WTC11 (cell line): ENCODE data around the gene GNMT. TPM values are rescaled to one million over a fixed set of nuclear protein-coding genes. Genes with fewer than 3 reads are reported as not detected.

Experiments used
- ARID4B ChIP-seq: sonication (generic); formaldehyde crosslinking; IDR thresholded peaks from 2 replicates; pipeline ENCODE4 v1.8.0; 2023; ENCODE audit warnings: missing genetic modification reagents, mild to moderate bottlenecking, borderline replicate concordance
- ATF2 ChIP-seq: sonication (generic); formaldehyde crosslinking; IDR thresholded peaks from 2 replicates; pipeline ENCODE4 v1.8.1; 2022; ENCODE audit warnings: low read depth, missing genetic modification reagents, borderline replicate concordance
- CREB1 ChIP-seq: sonication (generic); formaldehyde crosslinking; IDR thresholded peaks from 2 replicates; pipeline ENCODE4 v1.8.0; 2023; ENCODE audit warnings: mild to moderate bottlenecking, missing genetic modification reagents
- EMX1 ChIP-seq: fragments of 250-450 bp; sonication (Bioruptor Pico); IDR thresholded peaks from 2 replicates; pipeline ENCODE4 v1.8.0; 2021; ENCODE audit warnings: mild to moderate bottlenecking
- FOXK1 ChIP-seq: sonication (generic); formaldehyde crosslinking; IDR thresholded peaks from 2 replicates; pipeline ENCODE4 v1.8.0; 2022; ENCODE audit warnings: mild to moderate bottlenecking, moderate library complexity, missing genetic modification reagents
- FOXP1 ChIP-seq: sonication (generic); formaldehyde crosslinking; IDR thresholded peaks from 2 replicates; pipeline ENCODE4 v1.8.0; 2022; ENCODE audit warnings: missing genetic modification reagents, mild to moderate bottlenecking, moderate library complexity, borderline replicate concordance
- FOXP4 ChIP-seq: sonication (generic); formaldehyde crosslinking; IDR thresholded peaks from 2 replicates; pipeline ENCODE4 v1.8.0; 2022; ENCODE audit warnings: mild to moderate bottlenecking, missing genetic modification reagents
- GABPB1 ChIP-seq: sonication (generic); formaldehyde crosslinking; IDR thresholded peaks from 2 replicates; pipeline ENCODE4 v1.8.1; 2023; ENCODE audit warnings: mild to moderate bottlenecking, missing genetic modification reagents
- HMGXB4 ChIP-seq: sonication (generic); formaldehyde crosslinking; IDR thresholded peaks from 2 replicates; pipeline ENCODE4 v1.8.1; 2023; ENCODE audit warnings: mild to moderate bottlenecking, moderate library complexity, missing genetic modification reagents
- JUN ChIP-seq: sonication (generic); formaldehyde crosslinking; IDR thresholded peaks from 2 replicates; pipeline ENCODE4 v1.8.0; 2023; ENCODE audit warnings: mild to moderate bottlenecking, missing genetic modification reagents
- NFE2L1 ChIP-seq: sonication (generic); formaldehyde crosslinking; IDR thresholded peaks from 2 replicates; pipeline ENCODE4 v1.8.1; 2023; ENCODE audit warnings: missing genetic modification reagents
- RELA ChIP-seq: sonication (generic); formaldehyde crosslinking; IDR thresholded peaks from 2 replicates; pipeline ENCODE4 v1.8.1; 2022; ENCODE audit warnings: missing genetic modification reagents, mild to moderate bottlenecking, borderline replicate concordance
- TCF7 ChIP-seq: sonication (generic); formaldehyde crosslinking; IDR thresholded peaks from 2 replicates; pipeline ENCODE4 v1.8.0; 2022; ENCODE audit warnings: mild to moderate bottlenecking, low read depth, missing genetic modification reagents, moderate library complexity
- ZNF219 ChIP-seq: sonication (generic); formaldehyde crosslinking; IDR thresholded peaks from 2 replicates; pipeline ENCODE4 v1.8.0; 2023; ENCODE audit warnings: missing genetic modification reagents, mild to moderate bottlenecking, borderline replicate concordance
- ZNF396 ChIP-seq: fragments of 250-450 bp; sonication (Bioruptor Pico); IDR thresholded peaks from 2 replicates; pipeline ENCODE4 v1.8.0; 2021; ENCODE audit warnings: mild to moderate bottlenecking, moderate library complexity, borderline replicate concordance
- ZNF423 ChIP-seq: fragments of 250-450 bp; sonication (Bioruptor Pico); IDR thresholded peaks from 2 replicates; pipeline ENCODE4 v2.1.2; 2022; ENCODE audit warnings: mild to moderate bottlenecking, moderate library complexity
- total RNA-seq: library from RNA; stranded (reverse); gene quantifications from 3 replicates; pipeline ENCODE4 v1.2.3, GENCODE V29; 2021
- TF ChIP-seq, protein P1 (sequence below): sonication (generic); formaldehyde crosslinking; IDR thresholded peaks from 2 replicates; pipeline ENCODE4 v1.8.1; 2023; ENCODE audit warnings: mild to moderate bottlenecking, missing genetic modification reagents, borderline replicate concordance
- TF ChIP-seq, protein P2 (sequence below): sonication (generic); formaldehyde crosslinking; IDR thresholded peaks from 2 replicates; pipeline ENCODE4 v1.8.1; 2023; ENCODE audit warnings: mild to moderate bottlenecking, missing genetic modification reagents, moderate library complexity
- TF ChIP-seq, protein P3 (sequence below): fragments of 250-450 bp; sonication (Bioruptor Pico); IDR thresholded peaks from 2 replicates; pipeline ENCODE4 v1.8.0; 2021; ENCODE audit warnings: mild to moderate bottlenecking
- TF ChIP-seq, protein P4 (sequence below): sonication (generic); formaldehyde crosslinking; IDR thresholded peaks from 2 replicates; pipeline ENCODE4 v1.8.1; 2023; ENCODE audit warnings: mild to moderate bottlenecking, missing genetic modification reagents

Gene GNMT
- total RNA-seq, 1 experiment from 2014 or later, result 2.0 TPM

GRCh38 chr6:42928986-42929820 is 31.4 kb upstream of the GNMT start, which contains the start of gene CNPY3 (continued):
- TF ChIP-seq, protein P1, sequence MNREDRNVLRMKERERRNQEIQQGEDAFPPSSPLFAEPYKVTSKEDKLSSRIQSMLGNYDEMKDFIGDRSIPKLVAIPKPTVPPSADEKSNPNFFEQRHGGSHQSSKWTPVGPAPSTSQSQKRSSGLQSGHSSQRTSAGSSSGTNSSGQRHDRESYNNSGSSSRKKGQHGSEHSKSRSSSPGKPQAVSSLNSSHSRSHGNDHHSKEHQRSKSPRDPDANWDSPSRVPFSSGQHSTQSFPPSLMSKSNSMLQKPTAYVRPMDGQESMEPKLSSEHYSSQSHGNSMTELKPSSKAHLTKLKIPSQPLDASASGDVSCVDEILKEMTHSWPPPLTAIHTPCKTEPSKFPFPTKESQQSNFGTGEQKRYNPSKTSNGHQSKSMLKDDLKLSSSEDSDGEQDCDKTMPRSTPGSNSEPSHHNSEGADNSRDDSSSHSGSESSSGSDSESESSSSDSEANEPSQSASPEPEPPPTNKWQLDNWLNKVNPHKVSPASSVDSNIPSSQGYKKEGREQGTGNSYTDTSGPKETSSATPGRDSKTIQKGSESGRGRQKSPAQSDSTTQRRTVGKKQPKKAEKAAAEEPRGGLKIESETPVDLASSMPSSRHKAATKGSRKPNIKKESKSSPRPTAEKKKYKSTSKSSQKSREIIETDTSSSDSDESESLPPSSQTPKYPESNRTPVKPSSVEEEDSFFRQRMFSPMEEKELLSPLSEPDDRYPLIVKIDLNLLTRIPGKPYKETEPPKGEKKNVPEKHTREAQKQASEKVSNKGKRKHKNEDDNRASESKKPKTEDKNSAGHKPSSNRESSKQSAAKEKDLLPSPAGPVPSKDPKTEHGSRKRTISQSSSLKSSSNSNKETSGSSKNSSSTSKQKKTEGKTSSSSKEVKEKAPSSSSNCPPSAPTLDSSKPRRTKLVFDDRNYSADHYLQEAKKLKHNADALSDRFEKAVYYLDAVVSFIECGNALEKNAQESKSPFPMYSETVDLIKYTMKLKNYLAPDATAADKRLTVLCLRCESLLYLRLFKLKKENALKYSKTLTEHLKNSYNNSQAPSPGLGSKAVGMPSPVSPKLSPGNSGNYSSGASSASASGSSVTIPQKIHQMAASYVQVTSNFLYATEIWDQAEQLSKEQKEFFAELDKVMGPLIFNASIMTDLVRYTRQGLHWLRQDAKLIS, result no peak
- no peak for TF ChIP-seq JUN (CRISPR knock-in tag)
- no peak for TF ChIP-seq TCF7 (CRISPR knock-in tag)
- 0 out of 2 replicates have a peak, but pooled peaks have one; percentile 8 for TF ChIP-seq CREB1 (CRISPR knock-in tag)
- TF ChIP-seq ZNF396 (CRISPR knock-in tag), result no peak
- TF ChIP-seq FOXP4, result peak; percentile 64; the same call in 1 of the 2 replicates
- peak; percentile 97 for TF ChIP-seq FOXK1 (CRISPR knock-in tag)
- no peak for TF ChIP-seq ZNF219 (CRISPR knock-in tag)
- TF ChIP-seq, protein P2, sequence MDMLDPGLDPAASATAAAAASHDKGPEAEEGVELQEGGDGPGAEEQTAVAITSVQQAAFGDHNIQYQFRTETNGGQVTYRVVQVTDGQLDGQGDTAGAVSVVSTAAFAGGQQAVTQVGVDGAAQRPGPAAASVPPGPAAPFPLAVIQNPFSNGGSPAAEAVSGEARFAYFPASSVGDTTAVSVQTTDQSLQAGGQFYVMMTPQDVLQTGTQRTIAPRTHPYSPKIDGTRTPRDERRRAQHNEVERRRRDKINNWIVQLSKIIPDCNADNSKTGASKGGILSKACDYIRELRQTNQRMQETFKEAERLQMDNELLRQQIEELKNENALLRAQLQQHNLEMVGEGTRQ (CRISPR knock-in tag), result peak; percentile 88
- TF ChIP-seq HMGXB4, result peak; percentile 85; the same call in 1 of the 2 replicates
- no peak for TF ChIP-seq ATF2
- TF ChIP-seq ARID4B, result peak; percentile 47; the same call in 1 of the 2 replicates
- TF ChIP-seq, protein P3, sequence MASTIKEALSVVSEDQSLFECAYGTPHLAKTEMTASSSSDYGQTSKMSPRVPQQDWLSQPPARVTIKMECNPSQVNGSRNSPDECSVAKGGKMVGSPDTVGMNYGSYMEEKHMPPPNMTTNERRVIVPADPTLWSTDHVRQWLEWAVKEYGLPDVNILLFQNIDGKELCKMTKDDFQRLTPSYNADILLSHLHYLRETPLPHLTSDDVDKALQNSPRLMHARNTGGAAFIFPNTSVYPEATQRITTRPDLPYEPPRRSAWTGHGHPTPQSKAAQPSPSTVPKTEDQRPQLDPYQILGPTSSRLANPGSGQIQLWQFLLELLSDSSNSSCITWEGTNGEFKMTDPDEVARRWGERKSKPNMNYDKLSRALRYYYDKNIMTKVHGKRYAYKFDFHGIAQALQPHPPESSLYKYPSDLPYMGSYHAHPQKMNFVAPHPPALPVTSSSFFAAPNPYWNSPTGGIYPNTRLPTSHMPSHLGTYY (CRISPR knock-in tag), result no peak
- no peak for TF ChIP-seq ZNF423 (CRISPR knock-in tag)
- TF ChIP-seq, protein P4, sequence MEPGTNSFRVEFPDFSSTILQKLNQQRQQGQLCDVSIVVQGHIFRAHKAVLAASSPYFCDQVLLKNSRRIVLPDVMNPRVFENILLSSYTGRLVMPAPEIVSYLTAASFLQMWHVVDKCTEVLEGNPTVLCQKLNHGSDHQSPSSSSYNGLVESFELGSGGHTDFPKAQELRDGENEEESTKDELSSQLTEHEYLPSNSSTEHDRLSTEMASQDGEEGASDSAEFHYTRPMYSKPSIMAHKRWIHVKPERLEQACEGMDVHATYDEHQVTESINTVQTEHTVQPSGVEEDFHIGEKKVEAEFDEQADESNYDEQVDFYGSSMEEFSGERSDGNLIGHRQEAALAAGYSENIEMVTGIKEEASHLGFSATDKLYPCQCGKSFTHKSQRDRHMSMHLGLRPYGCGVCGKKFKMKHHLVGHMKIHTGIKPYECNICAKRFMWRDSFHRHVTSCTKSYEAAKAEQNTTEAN (CRISPR knock-in tag), result 0 out of 2 replicates have a peak, but pooled peaks have one; percentile 15
- TF ChIP-seq NFE2L1 (CRISPR knock-in tag), result 0 out of 2 replicates have a peak, but pooled peaks have one; percentile 30
- peak; percentile 60; the same call in 1 of the 2 replicates for TF ChIP-seq FOXP1 (CRISPR knock-in tag)
- peak; percentile 70; the same call in 1 of the 2 replicates for TF ChIP-seq RELA
- TF ChIP-seq GABPB1 (CRISPR knock-in tag), result peak; percentile 74; the same call in 1 of the 2 replicates
- no peak for TF ChIP-seq EMX1 (CRISPR knock-in tag)
